Activated naive CD4-positive, alpha-beta T cell treated with anti-CD3 and anti-CD28 coated beads, Interleukin-2, amount 50 U/mL, for 16 hours (primary cell): ENCODE measurements around the gene HOXC11.

Experiments
- DNase-seq: peaks from one replicate; pipeline ENCODE4 v3.0.0-alpha.2; 2020

Gene HOXC11

GRCh38 chr12:53972722-53973235 lies at the start of gene HOXC11:
HOXC11 (plus strand) TSS chr12:53973126; CDS start chr12:53973242, 116 bp downstream.
- no peak for DNase-seq

- DNase-seq: no peak
These were observed 48.2 kb upstream of the HOXC11 start for GRCh38 chr12:53924521-53925405.

GRCh38 chr12:53927220-53928029 lies 45.5 kb upstream of the HOXC11 start:
- no peak for DNase-seq

DNA sequence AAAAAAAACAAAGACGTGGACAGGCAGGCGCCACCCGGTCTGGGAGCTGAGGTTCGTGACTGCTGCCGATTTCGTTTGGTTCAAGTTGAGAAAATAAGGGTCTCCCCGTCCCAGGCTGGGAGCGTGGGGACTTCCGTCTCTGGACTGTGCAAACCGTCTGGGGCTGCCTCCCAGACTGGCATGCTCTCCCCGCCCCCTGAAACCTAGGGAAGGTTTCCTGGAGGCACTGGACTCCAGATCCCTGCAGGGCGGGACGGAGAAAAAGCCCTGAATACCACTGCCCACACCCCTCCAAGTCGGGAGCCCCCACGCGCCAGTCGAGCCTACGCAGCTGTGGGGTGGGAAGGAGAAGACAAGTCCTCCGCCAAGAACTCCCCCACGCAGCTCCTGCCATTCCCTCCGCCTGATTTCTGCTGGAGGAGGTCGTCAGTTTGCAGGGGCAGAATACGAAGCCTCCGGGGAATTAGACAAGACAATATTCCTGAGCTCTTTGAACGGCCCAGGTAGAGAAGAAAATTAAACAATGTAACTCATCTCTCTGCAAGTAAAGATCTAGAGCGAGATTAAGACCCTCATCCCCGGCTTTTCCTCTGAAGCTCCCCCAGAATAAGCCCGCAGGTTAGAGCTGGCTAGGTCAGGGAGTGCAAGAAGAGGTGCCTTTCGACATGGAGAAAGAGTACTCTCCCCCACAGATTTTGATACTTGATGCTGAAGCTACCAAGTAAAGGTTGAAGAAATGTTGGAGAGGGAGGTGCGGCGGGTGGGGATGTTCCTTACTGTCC lies 44.7 kb upstream of the HOXC11 start:
- no peak for DNase-seq

GRCh38 chr12:53929527-53929926 lies 43.4 kb upstream of the HOXC11 start:
- DNase-seq: no peak

GRCh38 chr12:53930591-53931255 lies 42.2 kb upstream of the HOXC11 start:
- DNase-seq: no peak

GRCh38 chr12:53931844-53932581 lies 40.9 kb upstream of the HOXC11 start:
- DNase-seq: no peak

DNA sequence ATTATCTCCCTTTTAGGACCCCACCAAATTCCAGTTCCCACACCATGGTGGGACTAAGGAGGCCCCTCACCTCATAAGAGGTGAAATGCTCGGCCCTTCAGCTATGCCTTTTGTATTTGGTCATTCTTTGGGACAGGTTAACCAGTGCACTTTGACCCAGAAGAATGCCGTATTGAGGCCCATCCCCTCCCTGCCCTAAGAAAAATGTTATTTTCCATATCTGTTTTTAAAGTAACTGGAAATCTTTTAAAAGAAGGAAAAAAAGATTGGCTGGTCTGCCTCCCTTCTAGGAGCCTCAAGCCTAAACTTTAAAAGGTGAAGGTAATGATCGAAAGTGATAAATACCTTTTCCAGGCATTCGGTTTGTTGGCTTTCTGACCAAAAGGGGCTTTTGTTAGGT lies 40.0 kb upstream of the HOXC11 start:
- no peak for DNase-seq

DNA sequence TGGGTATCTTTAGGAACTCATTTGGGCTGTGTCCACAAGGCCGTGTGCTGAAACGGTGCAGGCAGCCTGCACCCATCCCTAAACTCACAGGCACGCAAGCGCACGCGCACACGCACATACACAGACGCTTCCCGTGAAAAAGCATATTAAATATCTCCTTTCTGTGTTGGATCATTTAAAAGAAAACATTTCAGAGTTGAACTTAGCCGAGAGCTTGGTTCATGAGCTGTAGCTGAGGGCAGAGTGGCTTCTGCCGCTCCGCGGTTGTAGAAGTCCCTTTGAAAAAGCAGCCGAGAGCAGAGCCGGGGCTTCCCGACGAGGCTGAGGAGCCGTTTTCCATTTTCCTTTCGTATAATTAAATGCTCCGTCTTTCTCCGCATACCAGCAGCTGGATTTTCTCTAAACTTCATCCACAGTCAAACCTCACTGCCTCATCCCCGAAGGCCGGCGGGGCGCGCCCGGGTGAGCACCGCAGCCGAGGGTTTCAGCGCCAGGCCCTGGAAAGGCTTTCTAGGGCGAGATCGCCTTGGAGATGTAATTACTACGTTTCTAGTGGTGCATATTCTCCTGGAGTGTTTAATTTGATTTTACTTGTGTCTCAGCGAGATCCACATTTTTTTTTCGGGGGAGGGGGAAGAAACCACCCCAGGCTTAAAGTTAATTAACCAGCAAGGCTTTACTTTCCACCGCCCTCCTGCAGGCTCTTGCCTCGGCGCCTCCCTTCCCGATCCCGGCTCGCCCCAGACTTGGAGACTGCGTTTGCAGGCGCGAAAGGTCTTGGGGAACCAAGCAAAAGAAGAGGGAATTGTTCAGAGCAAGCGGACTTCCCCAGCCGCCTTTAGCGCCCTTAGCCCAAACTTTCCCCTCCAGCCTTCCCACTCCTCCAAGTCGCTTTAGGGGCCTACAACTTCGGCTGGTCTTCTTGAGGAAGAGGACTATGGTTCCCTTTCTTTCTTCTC lies 37.3 kb upstream of the HOXC11 start:
- DNase-seq: no peak

GRCh38 chr12:53937099-53937498 lies 35.8 kb upstream of the HOXC11 start:
- no peak for DNase-seq

DNA sequence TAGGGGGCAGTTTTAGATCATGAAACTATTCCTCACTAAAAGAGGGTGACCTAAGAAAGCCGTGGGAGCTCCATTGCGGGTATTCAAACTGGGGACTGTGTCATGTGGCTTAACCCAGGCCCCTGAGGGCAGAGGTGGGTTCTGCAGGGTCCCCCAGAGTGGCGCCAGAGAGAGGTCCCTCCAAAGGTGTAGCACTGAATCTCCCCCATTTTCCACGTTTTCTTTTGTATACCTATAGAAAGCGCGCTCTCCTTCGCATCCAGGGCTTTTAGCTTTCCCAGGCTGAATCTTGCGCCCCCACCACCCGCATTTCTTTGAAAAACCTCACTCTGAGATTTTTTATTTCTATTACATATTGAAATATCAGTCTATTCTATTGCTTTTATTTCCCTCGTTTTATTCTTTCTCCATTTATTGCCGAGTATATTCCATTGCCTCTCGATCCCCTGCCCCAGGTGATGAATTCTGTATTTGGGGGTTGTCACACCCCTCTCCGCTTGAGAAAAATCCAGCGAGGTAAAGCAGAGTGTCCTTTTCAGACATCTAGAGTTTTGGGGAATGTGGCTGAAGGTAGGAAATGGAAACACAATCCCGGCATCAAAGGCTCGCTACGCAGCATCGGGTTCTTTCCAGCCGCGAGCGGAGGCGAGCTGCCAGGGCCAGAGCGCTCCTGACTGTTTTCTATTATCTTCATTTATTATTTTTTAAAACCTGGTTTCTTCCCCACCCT lies 35.2 kb upstream of the HOXC11 start:
- no peak for DNase-seq

DNA sequence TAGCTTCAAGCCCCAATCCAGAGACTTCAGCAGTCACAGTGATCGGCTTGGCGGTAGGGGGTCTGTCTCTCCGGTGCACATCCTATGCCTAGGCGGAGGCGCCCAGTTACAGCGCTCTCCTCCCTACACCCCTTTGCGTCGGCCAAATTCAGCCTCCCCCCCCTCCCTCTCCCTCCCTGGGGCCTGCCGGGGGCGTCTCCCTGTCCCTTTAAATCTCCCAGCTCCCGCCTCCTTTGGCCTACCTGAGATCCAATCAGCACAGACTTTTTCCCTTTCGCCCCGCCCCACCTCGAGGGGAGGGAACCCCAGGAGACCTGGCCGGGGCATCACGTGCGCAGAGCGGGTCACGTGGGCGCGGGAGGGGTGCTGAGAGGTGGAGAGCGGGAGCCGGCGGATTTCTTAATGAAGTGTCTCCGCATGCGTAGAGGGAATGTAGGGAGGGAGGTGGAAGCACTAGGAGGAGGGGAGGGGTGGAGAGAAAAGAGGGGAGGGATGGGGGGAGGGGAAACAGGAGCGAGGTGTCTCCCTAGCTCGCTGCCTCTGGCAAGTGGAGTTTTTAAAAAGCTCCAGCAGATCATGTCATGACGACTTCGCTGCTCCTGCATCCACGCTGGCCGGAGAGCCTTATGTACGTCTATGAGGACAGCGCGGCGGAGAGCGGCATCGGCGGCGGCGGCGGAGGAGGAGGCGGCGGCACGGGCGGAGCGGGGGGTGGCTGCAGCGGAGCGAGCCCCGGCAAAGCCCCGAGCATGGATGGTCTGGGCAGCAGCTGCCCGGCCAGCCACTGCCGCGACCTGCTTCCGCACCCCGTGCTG lies 34.4 kb upstream of the HOXC11 start, which contains the start of gene HOXC13:
TSS of gene HOXC13 (plus strand) at position 506 of the 815 bp plus-strand sequence. CDS start at position 582, 76 bp downstream.
- peak; percentile 56 for DNase-seq

GRCh38 chr12:53939141-53940108 lies 33.5 kb upstream of the HOXC11 start:
- DNase-seq: no peak

DNA sequence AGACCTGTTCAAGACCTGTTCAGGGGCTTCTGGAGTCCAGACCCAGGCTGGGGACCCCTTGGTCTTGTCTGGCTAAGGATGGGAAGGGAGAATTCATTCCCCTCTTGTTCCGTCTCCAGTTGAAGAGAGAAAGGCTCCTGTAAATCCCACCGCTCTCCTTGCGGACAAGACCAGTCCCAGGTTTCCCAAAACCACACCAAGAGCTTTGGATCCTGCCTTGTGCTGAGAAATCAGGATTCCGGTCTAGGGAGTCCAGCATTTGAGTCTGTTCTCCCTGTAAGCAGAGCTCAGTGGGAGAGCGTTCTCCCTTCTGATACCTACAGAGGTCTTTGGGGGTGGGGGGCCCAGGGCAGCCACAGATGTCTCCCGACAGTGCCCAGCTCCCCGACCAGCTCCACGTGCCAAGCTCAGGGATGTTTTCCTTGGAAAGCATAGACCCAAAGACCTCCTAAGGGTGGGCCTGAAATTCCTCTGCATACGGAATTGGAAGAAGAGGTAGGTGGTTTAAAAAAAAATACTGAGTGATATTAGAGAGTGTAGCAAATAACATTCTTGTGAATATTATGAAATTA lies 32.4 kb upstream of the HOXC11 start:
- no peak for DNase-seq

DNA sequence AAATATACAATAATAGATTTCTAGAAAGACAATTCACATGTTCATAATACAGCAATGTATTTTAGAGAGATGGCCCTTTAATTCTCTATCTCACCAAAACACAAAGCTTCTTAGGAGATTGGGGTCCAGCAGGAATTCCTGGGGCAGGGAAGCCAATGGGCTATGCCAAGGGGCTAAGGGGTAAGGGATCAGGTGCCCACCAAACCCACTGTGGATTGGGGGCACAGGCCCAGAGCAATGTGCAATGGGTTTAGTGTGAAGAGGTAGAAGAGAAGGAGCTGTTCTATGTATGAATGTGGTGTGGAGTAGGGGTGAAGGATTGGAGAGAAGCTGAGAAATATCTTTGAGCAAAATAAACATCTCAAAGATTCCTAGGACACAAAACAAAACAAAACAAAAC lies 31.7 kb upstream of the HOXC11 start:
- no peak for DNase-seq

- DNase-seq: no peak
These were observed 31.2 kb upstream of the HOXC11 start for GRCh38 chr12:53941750-53942149.

GRCh38 chr12:53942467-53942997 lies 30.4 kb upstream of the HOXC11 start:
- DNase-seq: no peak
